Activated naive CD8-positive, alpha-beta T cell treated with anti-CD3 and anti-CD28 coated beads, Interleukin-2, amount 50 U/mL, for 16 hours (primary cell): Measurements from ENCODE around the gene SLC35A3.
A peak's percentile ranks its signal among the peaks of the same experiment; 100 is the strongest.
"Not testable (repeated sequence)": the region's sequence is repeated elsewhere in the genome, so short reads cannot be mapped to it uniquely, and the experiment has no call there.

Experiments used
- DNase-seq: peaks from one replicate; pipeline ENCODE4 v3.0.0-alpha.2; 2020; ENCODE audit warnings: low read depth, low spot score

Gene SLC35A3

DNA sequence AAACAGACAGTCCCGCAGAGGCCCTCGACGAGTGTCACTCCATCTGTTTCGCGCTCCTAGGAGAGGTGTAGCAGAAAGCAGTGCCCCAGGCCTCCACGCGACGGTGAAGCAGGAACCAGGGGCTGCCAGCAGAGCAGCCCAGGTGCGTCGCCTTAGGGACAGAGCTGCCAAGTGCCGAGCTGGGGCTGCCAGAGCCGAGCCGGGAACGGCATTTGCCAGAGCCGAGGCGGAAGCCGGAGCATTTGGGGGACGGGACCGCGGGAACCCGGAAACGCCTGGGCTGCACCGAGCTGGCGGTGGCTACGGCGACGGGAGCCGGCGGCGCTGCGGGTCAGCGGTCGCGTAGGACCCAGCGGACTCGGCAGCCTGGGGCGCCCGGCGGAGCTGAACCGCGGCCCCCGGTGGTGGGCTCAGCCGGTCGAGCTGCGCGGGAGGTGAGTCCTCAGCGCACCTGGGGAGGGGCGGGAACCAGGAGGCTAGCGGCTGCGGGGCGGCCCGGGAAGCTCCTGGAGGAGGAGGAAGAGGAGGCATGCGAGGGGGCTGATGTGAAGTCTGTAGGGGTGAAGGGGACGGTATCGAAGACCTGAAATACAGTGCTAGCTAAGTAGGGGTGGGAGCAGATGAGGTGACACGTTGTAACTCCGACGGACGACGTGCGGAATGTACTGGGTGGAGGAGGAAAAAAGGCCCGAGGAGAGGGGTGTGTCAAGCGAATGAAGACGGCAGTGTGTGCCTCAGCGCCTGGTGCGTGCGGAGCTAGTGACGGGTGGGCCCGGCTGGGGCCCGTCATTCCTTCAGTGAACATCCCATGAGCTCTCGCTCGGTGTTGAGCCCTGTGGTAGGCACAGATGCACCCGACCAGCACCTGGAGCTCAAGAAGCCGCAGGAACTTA, at the start of gene SLC35A3:
TSS of gene SLC35A3 (plus strand) at position 268 of the 893 bp plus-strand sequence. CDS start 23,559 bp downstream, outside the sequence.
- peak; percentile 59 for DNase-seq

DNA sequence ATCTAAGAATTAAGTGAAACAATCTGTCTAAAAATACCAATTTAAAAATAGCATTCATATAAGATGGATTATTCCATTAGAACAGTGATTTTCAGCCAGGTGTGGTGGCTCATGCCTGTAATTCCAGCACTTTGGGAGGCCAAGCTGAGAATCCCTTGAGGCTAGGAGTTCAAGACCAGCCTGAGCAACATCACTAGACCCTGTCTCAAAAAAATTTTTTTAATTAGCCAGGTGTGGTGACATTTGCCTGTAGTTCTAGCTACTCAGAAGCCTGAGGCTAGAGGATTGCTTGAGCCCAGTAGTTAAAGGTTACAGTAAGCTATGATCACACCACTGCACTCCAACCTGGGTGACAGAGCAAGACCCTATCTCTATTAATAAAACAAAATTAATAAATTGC, 35.0 kb upstream of the SLC35A3 start:
- no peak for DNase-seq

DNA sequence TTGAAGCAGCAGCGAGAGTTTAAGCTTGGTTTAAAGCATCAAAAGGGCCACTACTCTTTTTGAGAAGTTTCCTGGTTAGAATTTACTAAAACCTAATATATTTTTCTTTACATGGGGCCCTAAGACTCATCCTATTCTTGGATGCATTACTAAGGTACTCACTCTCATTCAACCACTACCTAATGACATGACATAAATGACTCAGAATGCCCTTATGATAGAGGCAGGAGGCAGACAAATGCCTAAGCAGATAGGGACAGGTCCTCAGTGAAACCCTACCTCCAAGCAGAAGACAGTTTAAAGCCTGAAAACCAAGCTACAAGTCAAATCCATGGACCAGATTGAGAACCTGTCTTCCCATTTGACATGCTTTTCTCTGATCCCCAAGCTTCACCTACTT, 34.3 kb upstream of the SLC35A3 start:
- DNase-seq = no peak

DNA sequence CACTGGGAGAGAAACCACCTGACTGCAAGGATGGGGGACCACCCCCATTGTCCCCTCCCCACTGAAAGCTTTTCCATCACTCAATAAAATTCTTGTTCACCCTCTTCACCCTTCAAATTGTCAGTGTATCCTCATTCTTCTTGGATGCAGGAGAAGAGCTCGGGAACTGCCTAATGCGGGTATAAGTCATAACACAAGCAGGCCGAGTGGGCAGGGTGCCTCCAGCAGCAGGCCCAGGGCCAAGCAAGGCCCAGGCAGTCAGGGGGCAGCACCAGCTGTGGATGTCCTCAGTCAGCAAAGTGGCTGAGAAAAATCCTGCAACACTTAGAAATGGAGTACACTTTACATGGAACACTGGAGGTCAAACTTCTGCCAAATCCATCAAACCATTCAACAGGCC, 33.7 kb upstream of the SLC35A3 start:
- DNase-seq = no peak

DNA sequence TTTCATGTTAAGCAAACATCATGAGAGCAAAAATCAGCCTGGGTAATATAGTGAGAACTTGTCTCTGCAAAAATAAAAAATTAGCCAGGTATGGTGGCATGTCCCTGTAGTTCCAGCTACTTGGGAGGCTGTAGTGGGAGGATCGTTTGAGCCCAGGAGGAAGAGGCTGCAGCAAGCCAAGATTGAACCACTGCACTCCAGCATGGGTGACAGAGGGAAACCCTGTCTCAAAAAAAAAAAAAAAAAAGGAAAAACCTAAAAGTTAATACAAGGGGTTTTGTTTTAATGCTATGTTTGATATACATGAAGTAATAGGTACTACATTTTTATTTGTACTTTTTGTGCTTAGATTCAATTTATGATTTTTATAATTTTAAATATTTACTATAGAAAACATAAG, 27.1 kb upstream of the SLC35A3 start:
- DNase-seq = no peak

DNA sequence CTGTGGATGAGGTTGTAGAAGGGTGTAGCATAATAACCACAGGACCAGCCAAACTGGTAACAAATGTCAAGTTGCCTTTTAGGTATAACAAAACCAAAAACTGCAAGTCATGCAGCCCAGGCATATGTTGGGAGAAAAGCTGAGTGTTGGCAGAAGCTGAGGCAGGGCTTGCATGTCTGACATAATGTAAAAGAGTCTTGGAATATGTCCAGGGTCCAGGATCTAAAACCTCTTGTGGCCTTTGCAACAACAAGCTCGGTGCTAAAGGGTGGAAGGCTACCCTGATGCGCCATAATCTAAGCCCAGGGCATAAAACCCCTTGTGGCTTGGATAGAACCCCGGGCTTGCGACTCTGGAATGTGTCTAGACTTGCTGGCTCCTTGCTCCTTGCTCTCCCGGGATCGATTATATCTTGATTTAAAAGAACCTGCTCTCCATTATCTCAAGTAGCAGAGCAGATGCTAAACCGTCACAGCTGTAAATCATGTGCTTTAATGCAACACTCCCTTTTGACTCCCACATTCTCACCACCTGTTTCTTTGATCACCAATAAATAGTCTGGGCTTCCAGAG, 26.5 kb upstream of the SLC35A3 start:
- DNase-seq = no peak

DNA sequence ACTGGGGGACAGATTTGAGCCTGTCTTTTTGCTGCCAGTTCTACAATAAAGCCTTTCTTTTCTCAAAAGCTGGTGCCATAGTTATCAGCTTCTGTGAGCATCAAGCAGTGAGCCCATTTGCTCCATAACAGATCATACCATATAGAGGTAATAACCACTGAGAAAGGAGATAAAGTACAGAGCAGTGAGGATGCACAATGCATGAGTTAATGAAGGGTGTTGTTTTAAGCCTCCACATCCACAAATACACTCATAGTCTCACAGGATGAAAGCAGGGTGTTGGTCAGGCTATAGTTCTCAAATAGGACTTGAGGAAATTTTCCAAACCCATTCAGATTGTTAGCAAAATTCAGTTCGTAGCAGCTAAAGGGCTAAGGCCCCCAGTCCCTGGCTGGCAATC, 25.6 kb upstream of the SLC35A3 start:
- DNase-seq = no peak

DNA sequence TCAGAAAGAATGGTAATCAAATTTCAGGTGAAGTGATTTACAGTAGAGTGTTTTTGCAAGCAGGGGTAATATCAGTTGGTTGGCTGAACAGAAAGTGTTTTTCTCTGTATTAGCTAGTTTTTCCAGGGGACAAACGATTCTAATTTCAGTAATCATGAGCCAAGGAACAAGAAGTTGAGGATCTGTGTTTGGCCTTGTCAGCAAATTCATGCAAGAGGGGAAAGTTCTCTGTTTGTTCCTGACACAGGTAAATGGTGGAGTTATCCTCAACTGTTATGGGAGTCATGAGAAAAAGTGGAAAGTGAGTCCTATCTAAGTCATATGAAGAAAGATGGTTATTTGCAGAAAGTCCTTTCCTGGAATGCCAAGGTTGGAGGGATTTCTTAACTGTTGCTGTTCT, 24.6 kb upstream of the SLC35A3 start:
- DNase-seq = no peak

DNA sequence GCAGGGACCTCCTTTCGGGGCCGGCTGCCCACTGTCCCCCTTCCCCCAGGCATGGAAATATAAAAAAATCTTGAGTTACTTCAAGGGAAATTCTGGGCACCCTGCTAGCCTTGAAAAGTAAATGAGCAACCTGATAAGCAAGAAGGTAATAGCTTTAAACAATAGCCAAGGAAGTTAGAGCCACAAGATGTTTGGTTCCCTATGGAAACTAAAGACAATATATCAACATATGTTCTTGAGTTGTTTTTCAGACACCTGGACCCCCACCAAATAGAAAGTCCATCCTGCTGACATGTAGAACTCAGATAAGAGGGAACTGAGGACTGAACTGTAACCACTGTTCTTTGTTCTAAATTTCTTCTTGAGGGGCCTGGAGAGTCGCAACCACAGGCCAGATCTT, 19.3 kb upstream of the SLC35A3 start:
- no peak for DNase-seq

DNA sequence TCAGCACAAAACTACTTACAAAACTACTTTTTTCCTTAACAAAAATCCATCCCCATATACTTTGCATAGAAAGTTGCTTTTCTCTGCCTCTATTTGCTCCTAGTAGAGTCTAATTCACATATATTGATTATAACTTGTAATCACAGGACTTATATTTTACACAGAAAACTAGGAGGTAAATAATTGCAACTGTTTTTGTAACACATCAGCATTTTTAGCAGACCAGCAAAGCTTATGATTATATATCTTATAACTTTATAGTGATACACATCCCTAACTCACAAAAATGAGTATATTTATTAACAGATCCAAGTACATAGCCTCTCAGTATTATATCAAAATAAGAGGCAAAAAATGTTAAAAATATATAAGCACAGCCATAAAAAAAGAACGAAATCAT, 17.3 kb upstream of the SLC35A3 start:
- no peak for DNase-seq

DNA sequence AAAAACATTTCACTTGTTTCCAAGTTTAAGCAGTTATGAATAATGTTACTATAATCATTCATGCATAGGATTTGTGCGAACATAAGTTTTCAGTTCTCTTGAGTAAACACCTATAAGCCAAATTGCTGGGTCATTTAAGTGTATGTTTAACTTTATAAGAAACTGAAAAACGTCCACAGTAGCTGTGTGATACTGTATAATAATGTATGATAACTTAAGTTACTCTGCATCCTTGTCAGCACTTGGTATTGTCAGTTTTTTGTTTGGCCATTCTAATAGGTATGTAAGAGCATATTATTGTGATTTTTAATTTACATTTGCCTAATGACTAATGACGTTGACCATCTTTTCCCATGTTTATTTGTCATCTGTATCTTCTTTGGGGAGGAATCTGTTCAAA, 14.4 kb upstream of the SLC35A3 start:
- no peak for DNase-seq

DNA sequence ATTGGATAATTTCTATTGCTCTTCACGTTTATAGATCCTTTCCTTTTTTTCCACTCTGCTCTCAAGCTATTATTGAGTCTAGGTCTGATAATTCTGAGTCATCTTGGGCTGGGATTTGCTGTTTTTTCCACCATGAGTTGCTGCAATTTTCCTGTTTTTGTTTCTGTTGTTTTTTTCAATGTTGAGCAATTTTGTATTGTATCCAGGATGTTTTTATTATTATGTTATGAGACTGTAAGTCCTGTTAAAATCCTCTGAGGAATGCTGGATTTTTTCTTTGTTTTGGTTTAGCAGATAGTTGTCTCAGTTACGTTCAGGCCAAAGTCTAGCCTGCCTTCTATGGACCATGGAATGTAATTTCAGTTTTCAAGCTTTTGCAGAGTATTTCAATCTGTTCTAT, 13.0 kb upstream of the SLC35A3 start:
- DNase-seq = no peak

DNA sequence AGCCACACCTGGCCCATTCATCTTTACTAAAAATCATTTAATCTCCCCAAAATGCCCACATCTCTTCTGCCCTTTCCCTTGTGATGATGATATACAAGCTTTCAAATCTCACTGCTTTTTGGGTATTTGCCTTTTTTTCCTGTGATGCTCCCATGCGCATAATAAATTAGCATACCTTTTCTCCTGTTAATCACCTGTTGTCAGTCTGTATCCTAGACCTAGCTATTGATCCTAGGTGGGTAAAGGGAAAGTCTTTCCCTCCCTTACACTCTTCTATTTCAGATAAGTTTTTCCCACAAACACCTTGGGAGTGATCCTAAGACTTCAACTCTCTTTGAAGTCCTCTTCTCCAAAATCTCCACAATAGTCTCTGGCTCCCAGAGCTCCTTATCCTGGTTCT, 12.0 kb upstream of the SLC35A3 start:
- no peak for DNase-seq

DNA sequence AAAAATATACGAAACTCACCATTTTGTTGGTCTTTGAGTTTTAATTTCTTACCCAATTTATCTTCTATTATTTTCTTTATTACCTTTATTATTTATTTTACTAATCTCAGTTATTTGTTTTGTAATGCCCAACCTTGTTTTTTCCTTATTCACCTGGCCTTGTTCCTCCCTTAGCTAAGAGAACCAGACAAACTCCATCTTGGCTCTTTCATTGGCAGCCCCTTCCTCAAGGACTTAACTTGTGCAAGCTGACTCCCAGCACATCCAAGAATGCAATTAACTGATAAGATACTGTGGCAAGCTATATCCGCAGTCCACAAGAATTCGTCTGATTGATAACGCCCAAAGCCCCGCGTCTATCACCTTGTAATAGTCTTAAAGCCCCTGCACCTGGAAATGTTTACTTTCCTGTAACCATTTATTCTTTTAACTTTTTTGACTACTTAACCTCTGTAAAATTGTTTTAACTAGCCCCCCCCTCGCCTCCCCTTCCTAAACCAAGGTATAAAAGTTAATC, 10.5 kb upstream of the SLC35A3 start:
- DNase-seq = not testable (repeated sequence)

DNA sequence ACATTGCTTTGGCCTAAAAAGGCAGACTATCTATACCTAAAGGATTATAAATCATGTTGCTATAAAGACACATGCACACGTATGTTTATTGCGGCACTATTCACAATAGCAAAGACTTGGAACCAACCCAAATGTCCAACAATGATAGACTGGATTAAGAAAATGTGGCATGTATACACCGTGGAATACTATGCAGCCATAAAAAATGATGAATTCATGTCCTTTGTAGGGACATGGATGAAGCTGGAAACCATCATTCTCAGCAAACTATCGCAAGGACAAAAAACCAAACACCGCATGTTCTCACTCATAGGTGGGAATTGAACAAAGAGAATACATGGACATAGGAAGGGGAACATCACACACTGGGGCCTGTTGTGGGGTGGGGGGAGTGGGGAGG, 9.5 kb upstream of the SLC35A3 start:
- not testable (repeated sequence) for DNase-seq

DNA sequence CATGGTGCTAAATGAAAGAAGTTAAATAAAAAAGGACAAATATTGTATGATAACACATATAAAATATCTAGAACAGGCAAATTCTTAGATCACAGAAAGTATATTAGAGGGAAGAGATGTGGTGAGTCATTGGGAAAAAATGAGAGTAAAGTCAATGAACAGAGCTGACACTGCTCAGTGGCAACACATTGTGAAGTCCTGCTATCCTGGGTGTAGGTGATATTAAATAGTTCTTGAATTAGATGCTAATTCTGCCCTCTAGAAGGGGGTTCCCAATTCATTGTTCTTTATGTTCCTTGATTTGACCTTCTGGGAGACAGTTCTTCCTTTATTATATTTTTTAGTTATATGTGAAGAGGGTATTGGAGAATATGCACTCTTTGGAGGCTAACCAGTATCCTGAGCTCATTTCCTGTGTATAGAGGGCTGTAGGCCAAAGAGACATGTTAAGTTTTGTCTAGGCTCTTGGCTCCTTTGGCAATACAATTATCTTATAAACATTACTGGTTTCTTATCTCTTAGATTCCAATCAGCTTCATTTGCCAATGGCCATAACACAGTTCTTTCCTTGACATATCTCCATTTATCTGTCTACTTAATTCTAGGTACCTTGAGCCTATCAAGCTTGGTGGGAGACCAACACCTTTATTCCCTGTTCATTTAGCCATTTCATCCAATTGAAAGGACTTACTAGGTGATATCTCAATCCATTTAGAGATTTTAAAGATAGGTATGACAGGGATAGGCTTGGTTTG, 6.6 kb upstream of the SLC35A3 start:
- no peak for DNase-seq

DNA sequence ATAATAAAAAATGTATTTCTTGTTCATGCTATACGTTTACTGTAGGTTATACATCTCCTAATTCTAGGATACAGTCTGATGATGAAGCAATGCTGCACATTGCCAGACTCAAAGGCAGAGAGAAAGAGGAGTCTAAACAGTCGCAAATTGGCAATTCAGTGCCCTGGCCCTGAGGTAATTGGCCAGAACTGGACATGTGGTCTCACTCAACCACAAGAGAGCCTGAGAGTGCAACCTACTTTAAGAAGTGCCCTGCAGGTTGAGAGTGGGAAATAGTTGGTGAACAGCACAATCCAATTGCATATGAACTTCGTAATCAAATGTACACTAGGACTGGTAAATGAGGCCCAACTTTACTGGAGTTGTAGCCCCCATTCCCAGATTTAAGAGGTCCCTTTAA, 5.0 kb upstream of the SLC35A3 start:
- DNase-seq = no peak

DNA sequence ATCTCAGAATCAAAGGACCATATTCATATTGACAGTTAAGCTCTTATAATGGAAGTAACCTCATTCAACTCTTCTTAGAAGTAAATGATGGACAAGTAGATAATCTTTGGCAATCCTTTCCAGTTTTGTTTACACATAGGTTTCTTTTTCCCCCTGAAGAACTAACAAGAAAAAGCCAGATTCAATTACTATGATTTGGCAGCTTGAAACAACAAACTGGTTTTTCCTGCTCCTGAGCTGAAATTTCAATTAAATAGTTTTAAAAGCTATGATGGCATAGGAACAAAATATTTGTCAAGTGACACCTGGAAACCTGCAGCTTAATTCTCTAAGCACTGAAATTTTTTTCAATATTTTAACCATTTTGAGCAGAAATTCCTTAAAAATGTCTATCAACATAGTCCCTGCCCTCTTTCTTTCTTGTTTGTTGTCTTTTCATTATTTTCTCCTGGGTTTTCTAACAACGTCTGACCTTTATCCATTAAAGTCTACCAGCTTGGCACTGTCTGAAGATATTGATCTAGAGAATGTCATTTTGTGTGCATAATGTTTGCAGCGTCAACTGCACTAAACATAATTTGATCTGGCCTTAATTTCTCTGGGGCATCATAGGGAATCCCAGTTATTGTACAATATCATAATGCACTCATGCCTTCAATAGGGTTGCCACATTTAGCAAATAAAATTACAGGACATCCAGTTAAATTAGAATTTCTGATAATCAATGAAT, 4.0 kb upstream of the SLC35A3 start:
- no peak for DNase-seq

DNA sequence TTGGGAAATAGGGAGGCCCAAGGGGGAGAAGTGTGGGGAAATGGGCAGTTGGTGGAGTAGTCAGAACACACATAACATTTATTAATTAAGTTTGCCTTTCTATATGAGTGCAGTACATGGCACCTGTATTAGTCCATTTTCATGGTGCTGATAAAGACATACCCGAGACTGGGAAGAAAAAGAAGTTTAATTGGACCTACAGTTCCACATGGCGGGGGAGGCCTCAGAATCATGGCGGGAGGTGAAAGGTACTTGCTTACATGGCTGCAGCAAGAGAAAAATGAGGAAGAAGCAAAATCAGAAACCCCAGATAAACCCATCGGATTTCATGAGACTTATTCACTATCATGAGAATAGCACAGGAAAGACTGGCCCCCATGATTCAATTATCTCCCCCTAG, 1.6 kb upstream of the SLC35A3 start:
- no peak for DNase-seq

DNA sequence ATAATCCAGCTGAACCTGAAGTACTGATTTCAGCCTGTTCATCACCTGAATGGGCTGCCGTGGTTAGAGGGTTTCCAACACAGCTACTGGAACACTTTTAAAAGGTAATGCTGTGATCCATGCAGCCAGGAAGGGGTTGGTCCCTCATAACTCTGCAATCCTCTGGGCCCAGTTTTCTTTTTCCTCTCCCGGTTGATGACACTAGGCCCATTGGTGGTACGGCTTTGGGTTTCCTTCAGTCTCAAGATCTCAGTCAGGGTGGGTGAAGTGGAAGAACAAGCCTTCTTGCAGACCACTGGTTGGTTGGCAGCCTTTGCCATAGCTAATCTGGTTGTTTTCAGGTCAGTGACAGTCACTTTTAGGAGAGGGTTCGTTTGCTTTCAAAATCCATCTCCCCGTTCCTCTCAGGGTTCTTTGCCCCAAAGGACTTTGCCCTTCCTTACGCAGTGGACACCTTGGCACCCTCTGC, 502 bp upstream of the SLC35A3 start:
- DNase-seq = no peak

DNA sequence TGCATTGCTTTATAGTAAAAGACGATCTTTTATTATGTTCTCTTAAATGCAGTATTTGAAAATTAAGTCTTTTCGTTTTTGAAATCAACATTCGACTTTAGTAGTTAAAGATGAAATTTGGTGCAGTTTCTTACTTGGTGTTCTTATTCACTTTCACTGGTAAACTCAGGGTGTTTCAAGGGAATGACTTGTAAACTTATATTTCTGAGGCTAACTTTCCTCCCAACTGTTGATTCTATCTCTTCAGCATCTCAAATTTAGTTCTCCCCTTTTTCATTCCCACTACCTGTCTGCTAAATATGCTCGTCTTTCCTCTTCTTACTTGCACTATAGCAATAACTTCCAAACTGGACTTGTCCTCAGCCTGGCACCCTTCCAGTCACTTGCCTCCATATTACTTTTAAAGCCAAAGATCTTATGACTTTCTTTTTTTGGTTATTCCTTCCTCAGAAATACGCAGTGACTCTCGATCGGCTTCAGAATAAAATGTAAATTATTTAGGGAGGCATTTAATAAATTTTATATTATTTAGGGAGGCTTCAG, 988 bp downstream of the SLC35A3 start:
- no peak for DNase-seq
